GM12878 (cell line): ENCODE results near the gene FGFRL1. TPM values are rescaled to one million over a fixed set of nuclear protein-coding genes. Genes with fewer than 3 reads are reported as not detected.
"Not testable (repeated sequence)": the region's sequence is repeated elsewhere in the genome, so short reads cannot be mapped to it uniquely, and the experiment has no call there.

ENCODE experiments used
- ATAC-seq: fragments of 200-7000 bp; cut with Tn5 transposase; 3 replicates; pipeline ENCODE4 v1.9.1; 2020; ENCODE audit warnings: mild to moderate bottlenecking, moderate library complexity
- BruUV-seq: library from RNA; stranded (reverse); fragments of 400-500 nt; replicated peaks from 2 replicates; lab custom pipeline; 2021; lab: Mats Ljungman, UMichigan
- CTCF ChIA-PET: fragments of 300-600 bp; sonication (Branson Sonifier 250); formaldehyde crosslinking; extraction: SDS; loops from one replicate; lab custom pipeline; 2021; ENCODE audit warnings: inconsistent platforms; lab: Yijun Ruan, JAX
- POLR2A ChIA-PET: fragments of 350-600 bp; formaldehyde crosslinking; extraction: SDS; loops from one replicate; lab custom pipeline; 2021; ENCODE audit warnings: inconsistent platforms; lab: Charles Lee
- RAD21 ChIA-PET: fragments of 300-600 bp; sonication (Branson Sonifier 250); formaldehyde crosslinking; loops from one replicate; lab custom pipeline; 2023; ENCODE audit warnings: antibody characterized with exemption; ENCODE audit not compliant: unreplicated experiment; lab: Charles Lee
- SMC1A ChIA-PET: fragments of 300-600 bp; sonication (Branson Sonifier 250); formaldehyde crosslinking; loops from one replicate; lab custom pipeline; 2023; ENCODE audit not compliant: unreplicated experiment, uncharacterized antibody; lab: Charles Lee
- DNase-seq: peaks from one replicate; pipeline ENCODE4 v3.0.0-alpha.2; 2011; ENCODE audit warnings: low read depth, low spot score
- FAIRE-seq: peaks from 3 replicates; lab custom pipeline; 2011; peaks lifted over from hg19 to GRCh38; lab: Jason Lieb, UNC
- H2AFZ ChIP-seq: 2 replicates; pipeline ENCODE4 v1.6.0; 2011; ENCODE audit warnings: low read depth, low read length, control low read depth; ENCODE audit not compliant: control insufficient read depth
- H3K27ac ChIP-seq: 2 replicates; pipeline ENCODE4 v1.5.1; 2011; ENCODE audit warnings: control low read depth; ENCODE audit not compliant: control insufficient read depth, insufficient read depth
- H3K27me3 ChIP-seq, 2 experiments: replicated peaks in 1 of 2; 2 replicates each; pipeline versions ENCODE4 v1.6.0 to v1.6.1; 2011; ENCODE audit warnings: low read length in 1 of 2; ENCODE audit not compliant: control insufficient read depth in 2 of 2, insufficient read depth in 2 of 2
- H3K36me3 ChIP-seq, 2 experiments: 2 replicates each; pipeline ENCODE4 v1.5.1; 2011; ENCODE audit warnings: low read length in 1 of 2; ENCODE audit not compliant: control insufficient read depth in 2 of 2, insufficient read depth in 2 of 2
- H3K4me1 ChIP-seq: 2 replicates; pipeline ENCODE4 v1.6.1; 2011; ENCODE audit warnings: mild to moderate bottlenecking, low read length, moderate library complexity, mixed read lengths; ENCODE audit not compliant: control insufficient read depth, insufficient read depth
- H3K4me2 ChIP-seq: 2 replicates; pipeline ENCODE4 v1.6.0; 2011; ENCODE audit warnings: control low read depth; ENCODE audit not compliant: control insufficient read depth, insufficient read depth
- H3K4me3 ChIP-seq: fragments of 200-600 bp; sonication (generic); 2 replicates; pipeline ENCODE4 v1.5.1; 2016
- H3K79me2 ChIP-seq: 2 replicates; pipeline ENCODE4 v1.6.0; 2011; ENCODE audit warnings: low read length; ENCODE audit not compliant: control insufficient read depth, insufficient read depth
- H3K9ac ChIP-seq: 2 replicates; pipeline ENCODE4 v1.8.0; 2011; ENCODE audit warnings: low read length, control low read depth, mixed read lengths; ENCODE audit not compliant: control insufficient read depth, insufficient read depth
- H3K9me3 ChIP-seq: replicated peaks from 3 replicates; pipeline ENCODE4 v1.5.1; 2011; ENCODE audit warnings: mild to moderate bottlenecking, low read length; ENCODE audit not compliant: control insufficient read depth, insufficient read depth
- H4K20me1 ChIP-seq: 2 replicates; pipeline ENCODE4 v1.6.0; 2011; ENCODE audit not compliant: control insufficient read depth, insufficient read depth
- HDGF ChIP-seq: fragments of 450-650 bp; IDR thresholded peaks from 2 replicates; pipeline ENCODE4 v1.6.1; 2016; ENCODE audit warnings: antibody characterized with exemption
- LARP7 ChIP-seq: fragments of 450-650 bp; IDR thresholded peaks from 2 replicates; pipeline ENCODE4 v1.6.1; 2017; ENCODE audit warnings: mild to moderate bottlenecking
- NR2C1 ChIP-seq: fragments of 450-650 bp; IDR thresholded peaks from 2 replicates; pipeline ENCODE4 v1.6.1; 2017; ENCODE audit warnings: antibody characterized with exemption, mild to moderate bottlenecking, moderate library complexity
- WGBS: methylation state at CpG from one replicate; pipeline ENCODE4 v1.1.6; 2016; ENCODE audit warnings: low lambda C conversion rate; ENCODE audit not compliant: insufficient replicate concordance, insufficient coverage; ENCODE audit errors: missing lambda C conversion rate; 5-methylcytosine and 5-hydroxymethylcytosine counted together
- in situ Hi-C: fragments of 300-500 bp; cut with MboI; formaldehyde crosslinking; loops from 9 replicates; pipeline ENCODE4 v1.14.3; 2018; ENCODE audit warnings: mixed read lengths
- intact Hi-C: fragments of 100-400 bp; cut with micrococcal nuclease; formaldehyde crosslinking; loops from one replicate; pipeline ENCODE4 v1.14.2; 2022; ENCODE audit not compliant: unreplicated experiment
- polyA plus RNA-seq, 11 experiments: library from polyadenylated mRNA; depleted of rRNA in 4 of 11; unstranded in 6 of 11; stranded (reverse) in 5 of 11; fragments of >200 nt; fragmentation: Nextera tagmentation in 4 of 11; fragmentation: Illumina TruSeq in 1 of 11; extraction: Ambion mirVana in 4 of 11; extraction: Trizol in 1 of 11; gene quantifications; 1 replicate in 1 of 11; 2 replicates in 10 of 11; pipeline versions ENCODE4 v1.2.1 to v1.2.3, GENCODE V29; 2011 to 2016; ENCODE audit warnings: inconsistent platforms in 2 of 11, missing spikeins in 2 of 11, low read depth in 1 of 11
- total RNA-seq, 4 experiments: library from RNA; depleted of rRNA in 3 of 4; stranded (reverse); fragments of >200 nt in 3 of 4; fragmentation: Illumina TruSeq in 1 of 4; extraction: Trizol in 1 of 4; gene quantifications; 2 replicates each; pipeline versions ENCODE4 v1.2.1 to v1.2.3, GENCODE V29; 2013 to 2021
- TF ChIP-seq, protein P1 (sequence below): IDR thresholded peaks from 2 replicates; pipeline ENCODE4 v1.6.1; 2012; ENCODE audit warnings: low read depth, low read length, improper control_type of control experiment
- TF ChIP-seq, protein P2 (sequence below): IDR thresholded peaks from 2 replicates; pipeline ENCODE4 v1.6.1; 2011; ENCODE audit warnings: low read depth, low read length, improper control_type of control experiment, borderline replicate concordance

Gene FGFRL1
- total and polyA plus RNA-seq, 10 of the 15 experiments (the other 5 are each of a cell fraction or from before 2014, with no cell fraction given), result 0.02 to 1.5 (median 0.29) TPM; not detected in 2

DNA sequence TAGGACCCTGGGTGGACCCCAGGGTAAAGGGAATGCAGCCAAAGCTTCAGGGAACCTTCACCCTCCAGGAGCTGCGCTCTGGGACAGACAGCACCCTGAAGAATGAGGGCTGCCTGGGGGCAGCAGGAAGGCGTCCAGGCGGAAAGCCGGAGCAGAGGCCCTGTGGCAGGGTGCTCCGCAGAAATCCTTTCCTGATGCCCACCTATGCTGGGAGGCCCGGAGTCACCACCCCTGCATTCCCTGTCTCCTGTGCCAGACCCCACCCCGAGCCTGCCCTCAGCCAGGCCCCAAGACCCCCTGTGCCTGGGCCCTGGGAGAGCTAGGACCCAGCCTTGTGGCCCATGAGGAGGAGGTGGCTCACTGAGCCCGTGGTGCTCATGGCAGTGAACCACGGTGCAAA, 36.8 kb upstream of the FGFRL1 start (continued):
- TF ChIP-seq, protein P1, sequence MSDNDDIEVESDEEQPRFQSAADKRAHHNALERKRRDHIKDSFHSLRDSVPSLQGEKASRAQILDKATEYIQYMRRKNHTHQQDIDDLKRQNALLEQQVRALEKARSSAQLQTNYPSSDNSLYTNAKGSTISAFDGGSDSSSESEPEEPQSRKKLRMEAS, result no peak
- no peak for TF ChIP-seq NR2C1
- TF ChIP-seq LARP7, result no peak
- no peak for TF ChIP-seq HDGF
- TF ChIP-seq, protein P2, sequence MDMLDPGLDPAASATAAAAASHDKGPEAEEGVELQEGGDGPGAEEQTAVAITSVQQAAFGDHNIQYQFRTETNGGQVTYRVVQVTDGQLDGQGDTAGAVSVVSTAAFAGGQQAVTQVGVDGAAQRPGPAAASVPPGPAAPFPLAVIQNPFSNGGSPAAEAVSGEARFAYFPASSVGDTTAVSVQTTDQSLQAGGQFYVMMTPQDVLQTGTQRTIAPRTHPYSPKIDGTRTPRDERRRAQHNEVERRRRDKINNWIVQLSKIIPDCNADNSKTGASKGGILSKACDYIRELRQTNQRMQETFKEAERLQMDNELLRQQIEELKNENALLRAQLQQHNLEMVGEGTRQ, result no peak

DNA sequence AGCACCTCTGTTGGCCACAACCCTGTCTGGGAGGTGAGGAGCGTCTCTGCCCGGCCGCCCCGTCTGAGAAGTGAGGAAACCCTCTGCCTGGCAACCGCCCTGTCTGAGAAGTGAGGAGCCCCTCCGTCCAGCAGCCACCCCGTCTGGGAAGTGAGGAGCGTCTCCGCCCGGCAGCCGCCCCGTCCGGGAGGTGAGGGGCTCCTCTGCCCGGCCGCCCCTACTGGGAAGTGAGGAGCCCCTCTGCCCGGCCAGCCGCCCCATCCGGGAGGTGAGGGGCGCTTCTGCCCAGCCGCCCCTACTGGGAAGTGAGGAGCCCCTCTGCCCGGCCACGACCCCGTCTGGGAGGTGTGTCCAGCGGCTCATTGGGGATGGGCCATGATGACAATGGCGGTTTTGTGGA, 35.4 kb upstream of the FGFRL1 start:
- RAD21 ChIA-PET, H2AFZ ChIP-seq, BruUV-seq, H3K36me3 ChIP-seq, H3K9me3 ChIP-seq, H3K4me2 ChIP-seq, H3K79me2 ChIP-seq, H3K4me1 ChIP-seq, CTCF ChIA-PET, intact Hi-C loops, H3K27ac ChIP-seq, FAIRE-seq, H3K4me3 ChIP-seq, H3K9ac ChIP-seq, POLR2A ChIA-PET, H4K20me1 ChIP-seq, ATAC-seq, H3K27me3 ChIP-seq, in situ Hi-C loops, SMC1A ChIA-PET, DNase-seq: not testable (repeated sequence)
- WGBS, result 71% methylated on average over 10 of the region's 25 CpGs
